Endothelial cell of umbilical vein (primary cell): ENCODE data around the gene FAM53B.
"Not testable (repeated sequence)": the region's sequence is repeated elsewhere in the genome, so short reads cannot be mapped to it uniquely, and the experiment has no call there.

Experiments used
- CTCF ChIP-seq, 2 donors: IDR thresholded peaks; 1 replicate in 1 of 2; 2 replicates in 1 of 2; pipeline ENCODE4 v1.5.1; 2011; ENCODE audit warnings: low read length in 2 of 2, mild to moderate bottlenecking in 2 of 2, moderate library complexity in 2 of 2, control low read depth in 1 of 2, inconsistent platforms in 1 of 2, low read depth in 1 of 2; ENCODE audit not compliant: insufficient read depth in 1 of 2; ENCODE audit errors: extremely low read depth in 1 of 2
- EZH2 ChIP-seq: IDR thresholded peaks from 2 replicates; pipeline ENCODE4 v1.6.1; 2012; ENCODE audit warnings: borderline replicate concordance, low read depth, mild to moderate bottlenecking, moderate library complexity, low read length, inconsistent platforms; ENCODE audit not compliant: severe bottlenecking
- POLR2A ChIP-seq: IDR thresholded peaks from 2 replicates; pipeline ENCODE4 v1.6.1; 2012; ENCODE audit warnings: low read depth, mild to moderate bottlenecking, control low read depth, low read length

GRCh38 chr10:124746447-124746846, 2.3 kb upstream of the FAM53B start:
- TF ChIP-seq POLR2A; EZH2; CTCF (IDR thresholded peaks at IDR 0.05; ENCODE audit: extremely low read depth in 1 of 2, insufficient read depth in 1 of 2, low read depth in 1 of 2, low read length in 2 of 2): not testable (repeated sequence)
